CD4-positive, alpha-beta T cell treated with Interferon alpha-2 for 1 hour (primary cell): ENCODE results near the gene ADAM19.

ENCODE experiments used
- DNase-seq, 2 donors: peaks; one replicate each; pipeline ENCODE4 v3.0.0-alpha.2; 2020 to 2022

The ADAM19 gene

DNA sequence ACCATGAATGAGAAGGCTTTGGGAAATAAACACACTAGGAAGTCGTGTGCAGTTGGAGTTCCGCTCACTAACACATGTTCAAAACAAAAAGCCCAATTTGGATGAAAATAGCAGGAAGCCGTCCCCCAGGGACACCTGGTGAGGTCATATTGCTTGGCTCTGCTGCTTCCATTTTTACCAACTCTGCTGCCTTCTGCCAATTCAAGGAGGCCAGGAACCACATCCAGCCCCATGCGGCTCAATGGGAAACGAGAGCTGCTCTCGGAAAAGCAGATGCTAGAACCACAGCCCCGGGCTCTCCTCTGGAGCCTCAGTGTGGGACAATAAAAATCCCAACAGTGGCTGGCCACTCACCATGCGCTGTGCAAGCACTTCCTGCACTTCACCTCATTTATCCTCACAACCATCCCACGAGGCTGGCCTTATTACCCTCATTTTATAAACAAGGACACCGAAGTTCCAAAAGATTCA lies 13.4 kb downstream of the ADAM19 start:
- DNase-seq = no peak

GRCh38 chr5:157561110-157561509 lies 14.5 kb downstream of the ADAM19 start:
- DNase-seq = no peak

DNA sequence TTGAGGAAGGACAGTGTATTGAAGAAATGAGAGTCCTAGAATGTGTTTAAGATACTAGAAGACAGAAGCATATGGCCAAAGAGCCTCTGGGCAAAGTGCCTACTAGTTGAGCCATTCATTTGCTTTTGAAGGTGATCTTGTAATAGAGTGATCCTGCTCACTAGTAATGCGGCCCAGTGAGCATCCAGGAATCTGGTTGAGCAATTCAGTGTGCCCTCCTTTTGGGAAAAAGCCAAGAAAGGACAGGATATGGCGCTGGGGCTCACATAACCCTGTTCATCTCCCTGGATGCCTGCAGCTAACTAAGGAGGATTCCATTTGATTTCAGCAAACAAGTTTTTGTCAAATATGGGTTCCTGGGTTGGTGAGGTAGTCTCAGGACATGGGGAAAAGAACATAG lies 16.3 kb downstream of the ADAM19 start:
- no peak for DNase-seq

GRCh38 chr5:157558681-157559080 lies 16.9 kb downstream of the ADAM19 start:
- DNase-seq = no peak

DNA sequence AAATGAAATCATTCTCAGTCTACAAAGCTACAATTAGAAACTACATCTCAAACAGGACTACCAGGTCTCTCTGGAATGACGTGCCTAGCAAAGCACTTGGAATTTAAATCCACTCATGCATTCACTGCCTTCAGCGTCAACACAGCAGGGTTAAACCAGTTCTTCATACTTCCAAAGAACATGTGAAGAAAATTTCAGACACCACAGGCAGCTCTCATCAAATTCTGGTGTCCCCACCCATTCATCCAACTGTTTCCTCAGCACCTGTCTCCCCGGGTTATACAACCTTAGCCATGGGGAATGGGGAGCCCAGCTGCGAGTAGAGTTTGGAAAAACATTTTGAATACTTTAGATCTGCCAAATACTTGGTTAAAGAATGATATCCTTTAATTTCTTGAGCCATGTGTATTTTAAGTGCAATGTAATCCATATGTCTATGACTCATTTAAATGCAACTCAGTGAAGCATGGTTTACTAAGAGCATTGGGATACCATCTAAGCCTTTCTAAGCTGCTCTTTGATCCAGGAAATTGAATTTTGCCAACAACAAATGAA lies 17.5 kb downstream of the ADAM19 start:
- DNase-seq = no peak

DNA sequence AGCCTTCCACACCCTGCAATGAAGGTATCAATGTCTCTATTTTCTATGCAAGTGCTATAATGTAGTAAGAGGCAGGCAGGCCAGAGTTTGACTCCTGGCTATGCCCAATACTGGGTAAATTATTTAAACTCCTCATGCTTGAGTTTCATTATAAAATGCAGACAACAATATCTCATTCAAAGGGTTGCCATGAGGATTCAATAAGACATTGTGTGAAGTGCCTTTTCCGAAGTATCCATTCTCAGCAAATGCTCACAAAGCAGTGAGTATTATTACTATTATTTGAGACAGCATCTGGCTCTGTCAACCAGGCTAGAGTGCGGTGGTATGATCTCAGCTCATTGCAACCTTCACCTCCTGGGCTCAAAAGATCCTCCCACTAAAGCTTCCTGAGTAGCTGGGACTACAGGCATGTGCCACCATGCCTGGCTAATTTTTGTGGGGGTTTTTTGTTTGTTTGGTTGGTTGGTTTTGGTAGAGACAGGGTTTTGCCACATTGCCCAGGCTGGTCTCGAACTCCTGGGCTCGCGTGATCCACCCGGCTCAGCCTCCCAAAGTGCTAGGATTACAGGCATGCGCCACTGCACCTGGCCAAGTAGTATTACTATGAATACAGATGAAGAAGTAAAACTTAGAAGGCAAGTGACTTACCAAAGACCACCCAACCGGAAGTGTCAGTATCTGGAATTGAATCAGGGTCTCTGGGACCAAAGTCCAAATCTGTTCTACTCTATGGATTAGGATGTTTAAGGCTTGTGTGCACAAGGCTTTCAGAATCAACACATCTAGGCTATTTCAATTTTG lies 18.8 kb downstream of the ADAM19 start:
- no peak for DNase-seq

DNA sequence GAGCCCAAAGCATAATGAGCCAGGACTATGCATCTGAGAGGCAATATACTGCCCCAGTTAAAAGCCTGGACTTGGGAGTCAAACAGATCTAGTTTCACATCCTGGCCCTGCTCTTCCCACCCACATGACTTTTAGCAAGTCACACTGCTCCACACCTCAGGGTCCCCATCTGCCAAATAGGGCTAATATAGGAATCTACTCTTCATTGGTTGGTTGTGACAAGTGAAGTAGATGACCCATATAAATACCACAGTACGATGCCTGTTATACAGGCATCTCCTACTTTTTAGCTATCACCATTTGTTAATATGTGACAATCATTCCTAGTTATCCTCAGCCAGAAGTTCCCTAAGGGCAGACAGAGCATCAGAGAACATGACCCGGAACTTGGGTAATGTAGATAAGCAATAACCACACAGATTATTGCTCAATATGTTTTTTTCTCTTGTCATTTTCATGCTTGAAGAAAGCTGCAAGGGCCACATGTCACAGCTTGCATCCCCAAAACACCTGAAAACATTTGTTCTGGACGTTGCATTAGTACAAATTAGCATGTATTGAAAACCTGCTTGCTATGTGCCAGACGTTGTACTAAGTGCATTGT lies 20.4 kb downstream of the ADAM19 start:
- DNase-seq = no peak

GRCh38 chr5:157554179-157555036 lies 21.2 kb downstream of the ADAM19 start:
- DNase-seq = no peak

DNA sequence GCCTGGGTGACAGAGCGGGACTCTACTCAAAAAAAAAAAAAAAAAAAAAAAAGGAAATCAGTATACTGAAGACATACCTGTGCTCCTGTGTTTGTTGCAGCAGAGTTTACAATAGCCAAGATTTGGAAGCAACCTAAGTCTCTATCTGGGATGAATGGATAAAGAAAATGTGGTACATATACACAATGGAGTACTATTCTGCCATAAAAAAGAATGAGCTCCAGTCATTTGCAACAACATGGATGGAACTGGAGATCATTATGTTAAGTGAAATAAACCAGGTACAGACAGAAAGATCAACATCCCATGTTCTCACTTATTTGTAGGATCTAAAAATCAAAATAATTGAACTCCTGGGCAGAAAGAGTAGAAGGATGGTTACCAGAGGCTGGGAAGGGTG lies 22.9 kb downstream of the ADAM19 start:
- DNase-seq = no peak

- no peak for DNase-seq
Measured at GRCh38 chr5:157550663-157551062, 24.9 kb downstream of the ADAM19 start.

- DNase-seq = no peak
Measured at GRCh38 chr5:157549954-157550549, 25.5 kb downstream of the ADAM19 start.

- no peak for DNase-seq
Measured at GRCh38 chr5:157549283-157549629, 26.3 kb downstream of the ADAM19 start.

GRCh38 chr5:157548513-157549282 lies 26.9 kb downstream of the ADAM19 start:
- DNase-seq = no peak

DNA sequence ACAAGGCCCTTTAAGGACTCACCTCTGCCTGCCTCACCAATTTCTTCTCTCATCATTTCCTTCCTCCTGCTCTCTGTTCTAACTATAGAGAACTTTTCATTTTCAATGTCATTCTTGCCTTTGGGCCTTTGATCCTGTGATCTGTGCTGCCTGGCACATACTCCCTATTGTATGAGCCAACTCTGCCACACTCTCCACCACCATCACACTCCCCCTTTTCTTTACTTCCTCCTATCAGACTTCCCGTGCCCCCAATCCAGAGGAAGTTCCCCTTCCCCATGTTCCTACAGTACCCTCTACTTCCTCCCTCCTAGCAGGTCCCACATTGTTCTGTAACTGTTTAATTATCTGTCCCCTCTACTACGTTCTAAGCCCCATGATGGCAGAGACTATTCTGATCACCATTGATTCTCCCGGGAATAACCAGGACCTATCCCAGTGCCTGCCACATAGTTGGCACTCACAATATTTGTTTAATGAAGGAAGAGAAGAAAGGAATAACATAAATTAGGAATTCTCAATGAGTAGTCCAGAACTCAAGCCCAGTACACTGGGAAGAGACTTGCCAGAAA lies 27.5 kb downstream of the ADAM19 start:
- DNase-seq = no peak

GRCh38 chr5:157546456-157547100 lies 29.0 kb downstream of the ADAM19 start:
- DNase-seq = no peak

GRCh38 chr5:157545610-157546310 lies 29.8 kb downstream of the ADAM19 start:
- DNase-seq = no peak

DNA sequence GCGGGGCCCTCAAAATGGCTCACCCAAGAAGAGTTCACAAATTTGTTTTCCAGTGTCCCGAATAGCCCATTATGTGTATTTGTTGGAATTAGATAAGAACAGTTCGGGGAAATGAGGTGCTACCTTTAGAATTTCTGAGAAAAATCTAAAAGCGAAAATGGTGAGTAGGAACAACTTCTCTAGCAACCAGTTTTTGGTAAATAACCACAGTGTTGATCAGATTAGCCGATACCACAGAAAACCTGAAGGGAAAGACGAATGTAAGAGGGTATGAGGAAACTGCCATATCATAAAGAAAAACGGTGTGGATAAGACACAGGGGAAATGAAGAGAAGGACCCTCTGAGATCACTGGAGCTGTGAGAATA lies 31.0 kb downstream of the ADAM19 start:
- DNase-seq = peak in 1 of 2 donors; percentile 79

GRCh38 chr5:157543825-157544622 lies 31.6 kb downstream of the ADAM19 start:
- no peak for DNase-seq

DNA sequence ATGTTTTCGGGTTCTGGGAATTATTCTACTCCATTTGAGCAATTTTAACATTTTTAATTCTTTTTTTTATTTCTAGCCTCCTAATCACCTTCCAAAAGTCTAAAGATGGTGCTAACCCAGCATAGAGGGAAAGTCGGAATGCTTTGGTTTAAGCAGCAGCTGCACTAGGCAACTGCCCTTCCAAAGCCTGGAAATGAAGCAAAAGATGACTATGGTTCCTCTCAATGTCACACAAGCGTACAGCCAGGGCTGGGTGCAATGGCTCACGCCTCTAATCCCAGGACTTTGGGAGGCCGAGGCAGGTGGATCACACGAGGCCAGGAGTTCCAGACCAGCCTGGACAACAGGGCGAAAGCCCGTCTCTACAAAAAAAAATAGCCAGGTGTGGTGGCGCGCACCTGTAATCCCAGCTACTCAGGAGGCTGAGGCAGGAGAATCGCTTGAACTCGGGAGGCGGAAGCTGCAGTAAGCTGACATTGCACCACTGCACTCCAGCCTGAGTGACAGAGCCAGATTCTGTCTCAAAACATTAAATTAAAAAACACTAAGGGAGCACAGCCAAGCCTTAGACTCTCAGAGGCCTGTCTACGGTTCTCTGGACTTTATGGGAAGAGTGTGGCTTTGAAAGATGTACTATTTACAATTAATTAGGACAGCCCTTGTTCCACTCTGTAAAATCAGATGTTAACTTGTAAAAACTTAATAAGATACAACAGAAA lies 33.1 kb downstream of the ADAM19 start:
- no peak for DNase-seq
